Daoy (cell line): ENCODE data around the gene SOS2. TPM values are rescaled to one million over a fixed set of nuclear protein-coding genes. Genes with fewer than 3 reads are reported as not detected.
A peak's percentile ranks its signal among the peaks of the same experiment; 100 is the strongest.
"Not testable (repeated sequence)": the region's sequence is repeated elsewhere in the genome, so short reads cannot be mapped to it uniquely, and the experiment has no call there.

Source experiments
- DNase-seq: peaks from one replicate; pipeline ENCODE4 v3.0.0-alpha.2; 2015; ENCODE audit warnings: low read depth
- total RNA-seq: library from RNA; depleted of rRNA; stranded (reverse); fragments of >200 nt; shearing (Covaris generic); gene quantifications from 2 replicates; pipeline ENCODE4 v1.2.3, GENCODE V29; 2014

The SOS2 gene
- total RNA-seq, 1 experiment from 2014 or later = 21.8 TPM

DNA sequence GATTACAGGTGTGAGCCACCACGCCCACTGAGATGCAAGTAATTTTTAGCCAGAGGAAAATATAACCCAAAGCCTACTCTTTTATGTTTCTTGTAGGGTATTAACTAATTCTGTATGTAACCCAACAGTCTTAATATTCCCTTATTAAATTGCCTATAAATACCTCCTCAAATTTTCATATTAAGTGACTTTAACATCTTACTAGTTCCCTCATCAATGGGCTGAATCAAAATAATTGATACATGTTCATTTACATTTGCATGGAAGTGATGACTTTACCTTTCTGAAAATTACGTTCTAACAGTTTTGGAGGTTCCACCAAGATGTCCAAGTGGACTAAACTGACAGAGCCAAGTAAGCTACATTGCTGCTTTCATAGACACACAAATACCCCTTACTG lies 3.1 kb downstream of the SOS2 start:
- DNase-seq = no peak

- no peak for DNase-seq
Measured at GRCh38 chr14:50225974-50226297, 5.4 kb downstream of the SOS2 start.

DNA sequence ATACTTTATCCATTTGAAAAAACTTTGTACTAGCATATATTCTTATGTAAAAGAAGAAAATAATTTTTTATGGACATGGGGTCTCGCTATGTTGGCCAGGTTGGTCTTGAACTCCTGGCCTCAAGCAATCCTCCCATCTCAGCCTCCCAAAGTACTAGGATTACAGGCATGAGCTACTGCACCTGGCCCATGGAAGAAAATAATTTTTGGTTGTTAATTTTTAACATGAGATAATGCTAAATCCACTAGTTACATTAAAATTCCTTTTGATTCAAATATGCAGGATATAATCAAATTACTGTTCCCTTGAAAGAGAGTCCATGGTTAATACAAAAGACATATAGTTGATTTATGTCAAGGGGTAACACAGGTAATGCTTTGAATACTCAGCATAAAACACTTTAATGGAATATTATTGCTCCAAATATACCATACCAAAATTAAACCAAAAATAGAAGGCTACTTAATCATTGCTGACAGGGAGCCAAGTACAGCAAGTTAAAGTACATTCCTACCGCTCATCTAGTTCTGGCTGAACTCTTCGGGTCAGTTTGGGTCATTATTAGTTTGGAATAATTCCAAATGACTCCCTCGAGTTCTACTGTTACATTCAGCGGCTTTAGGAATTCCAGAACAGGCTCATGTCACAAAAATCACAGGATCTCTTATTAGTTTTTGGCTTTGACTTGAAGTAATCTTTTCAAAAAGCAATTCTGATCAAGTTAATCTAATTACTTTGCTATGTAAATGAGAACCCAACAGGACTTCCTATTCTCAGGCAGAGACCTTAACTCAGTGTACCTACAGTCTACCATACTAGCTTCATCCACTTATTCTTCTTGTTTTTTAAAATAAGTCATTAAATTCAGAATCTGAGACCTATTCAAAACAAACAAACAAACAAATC lies 6.1 kb downstream of the SOS2 start:
- DNase-seq = peak; percentile 44

GRCh38 chr14:50222055-50222613 lies 9.2 kb downstream of the SOS2 start:
- DNase-seq = no peak

DNA sequence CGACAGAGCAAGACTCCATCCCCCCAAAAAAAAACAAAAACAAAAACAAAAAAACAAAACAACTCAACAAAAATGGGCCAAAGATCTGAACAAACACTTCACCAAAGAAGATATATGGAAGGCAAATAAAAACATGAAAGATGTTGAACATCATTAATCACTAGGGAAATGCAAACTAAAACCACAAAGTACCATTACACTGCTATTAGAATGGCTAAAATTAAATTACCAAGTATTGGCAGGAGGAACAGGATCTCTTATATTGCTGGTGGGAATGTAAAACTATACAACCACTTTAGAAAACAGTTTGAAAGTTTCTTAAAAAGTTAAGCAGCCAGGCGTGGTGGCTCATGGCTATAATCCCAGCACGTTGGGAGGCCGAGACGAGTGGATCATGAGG lies 12.9 kb downstream of the SOS2 start:
- no peak for DNase-seq

DNA sequence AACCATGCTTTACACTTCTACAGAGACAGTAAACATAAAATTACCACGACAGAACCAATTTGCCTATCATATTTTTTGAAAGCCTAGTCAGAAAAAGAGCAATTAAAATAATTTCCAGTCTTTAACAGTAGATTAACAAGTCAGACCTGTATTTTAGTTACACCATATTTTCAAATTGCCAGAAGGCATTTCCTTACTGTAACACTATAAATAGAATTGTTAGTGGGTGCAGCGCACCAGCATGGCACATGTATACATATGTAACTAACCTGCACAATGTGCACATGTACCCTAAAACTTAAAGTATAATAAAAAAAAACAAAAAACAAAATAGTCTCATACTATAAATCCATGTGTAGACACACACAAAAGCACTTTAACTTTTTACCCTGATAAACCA lies 16.0 kb downstream of the SOS2 start:
- DNase-seq = no peak

GRCh38 chr14:50213795-50214194 lies 17.6 kb downstream of the SOS2 start:
- no peak for DNase-seq

DNA sequence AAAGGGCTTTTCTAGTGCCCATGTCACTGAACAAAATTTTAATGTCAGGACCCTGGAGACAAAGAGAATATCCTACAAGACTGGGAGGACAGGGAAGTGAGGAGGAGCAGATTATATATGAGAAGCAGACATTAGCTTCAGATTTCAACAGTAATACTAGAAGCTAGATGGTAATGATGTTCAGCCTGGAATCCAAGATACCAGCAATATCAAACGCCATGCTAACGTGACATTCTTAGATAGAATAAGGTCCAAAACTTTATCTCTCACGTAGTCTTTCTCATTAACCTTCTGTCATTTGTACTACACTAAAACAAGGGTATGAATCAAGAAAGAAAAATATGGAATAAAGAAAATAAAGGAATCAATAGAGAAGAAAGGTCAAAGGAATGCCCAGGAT lies 18.7 kb downstream of the SOS2 start:
- DNase-seq = no peak

- DNase-seq = no peak
Measured at GRCh38 chr14:50210074-50210473, 21.3 kb downstream of the SOS2 start.

DNA sequence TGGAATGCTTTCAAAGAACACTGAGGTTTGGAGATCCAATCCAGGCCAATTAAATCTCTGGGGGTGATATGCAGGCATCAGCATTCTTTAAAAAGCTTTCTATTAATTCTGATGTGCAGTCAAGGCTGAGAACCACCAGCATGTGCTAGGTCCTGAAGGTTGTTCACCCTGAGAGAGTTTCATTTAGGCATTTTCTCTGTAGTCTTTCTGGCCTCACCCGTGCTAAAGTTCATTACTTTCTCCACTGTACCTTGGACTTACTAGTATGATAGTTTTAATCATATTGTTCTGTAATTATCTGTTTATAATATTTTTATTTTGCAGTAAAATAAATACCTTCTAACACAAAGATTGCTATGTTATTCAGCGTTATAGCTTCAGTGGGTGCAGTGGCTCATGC lies 32.9 kb downstream of the SOS2 start:
- no peak for DNase-seq

GRCh38 chr14:50191499-50191898 lies 39.9 kb downstream of the SOS2 start:
- no peak for DNase-seq

DNA sequence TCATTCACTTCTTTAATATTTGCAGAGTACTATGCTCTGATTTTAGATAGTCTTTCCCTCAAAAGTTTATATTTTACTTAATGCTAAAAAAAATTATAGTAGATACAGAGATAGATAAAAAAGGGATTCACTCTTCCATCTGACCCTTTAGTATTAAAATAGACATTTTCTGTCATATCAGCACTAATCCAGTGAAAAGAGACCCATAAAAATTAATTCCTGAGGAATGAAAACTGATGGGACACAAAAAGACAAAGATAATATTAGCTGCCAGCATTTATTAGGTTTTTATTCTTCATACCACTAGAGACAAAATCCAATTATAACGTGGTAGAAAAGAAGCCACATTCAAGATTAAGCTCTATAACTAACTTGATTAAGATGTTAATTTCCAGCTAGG lies 45.3 kb downstream of the SOS2 start:
- DNase-seq = no peak

DNA sequence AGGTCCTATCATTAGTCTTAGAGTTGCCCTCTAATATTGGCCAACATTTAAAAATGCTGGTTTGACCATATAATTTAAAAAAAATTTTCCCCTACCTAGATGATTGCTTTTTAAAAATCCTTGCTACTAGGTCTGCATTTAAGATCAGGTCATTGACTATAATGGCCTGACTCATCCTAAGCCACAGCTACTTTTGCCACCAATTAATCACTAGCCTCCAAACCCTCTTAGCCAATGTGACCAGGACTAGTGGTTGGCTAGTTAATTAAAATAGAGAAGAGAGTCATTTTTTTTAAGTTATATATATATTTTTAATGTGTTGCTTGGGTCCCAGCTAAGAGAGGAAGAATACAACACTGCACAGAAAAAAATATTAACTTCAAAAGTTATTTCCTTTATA lies 57.5 kb downstream of the SOS2 start:
- no peak for DNase-seq

GRCh38 chr14:50171895-50172294 lies 59.5 kb downstream of the SOS2 start:
- no peak for DNase-seq

GRCh38 chr14:50167381-50167780 lies 64.0 kb downstream of the SOS2 start:
- DNase-seq = not testable (repeated sequence)

GRCh38 chr14:50156111-50156510 lies 75.3 kb downstream of the SOS2 start:
- no peak for DNase-seq

- no peak for DNase-seq
Measured at GRCh38 chr14:50148799-50149198, 82.6 kb downstream of the SOS2 start.

DNA sequence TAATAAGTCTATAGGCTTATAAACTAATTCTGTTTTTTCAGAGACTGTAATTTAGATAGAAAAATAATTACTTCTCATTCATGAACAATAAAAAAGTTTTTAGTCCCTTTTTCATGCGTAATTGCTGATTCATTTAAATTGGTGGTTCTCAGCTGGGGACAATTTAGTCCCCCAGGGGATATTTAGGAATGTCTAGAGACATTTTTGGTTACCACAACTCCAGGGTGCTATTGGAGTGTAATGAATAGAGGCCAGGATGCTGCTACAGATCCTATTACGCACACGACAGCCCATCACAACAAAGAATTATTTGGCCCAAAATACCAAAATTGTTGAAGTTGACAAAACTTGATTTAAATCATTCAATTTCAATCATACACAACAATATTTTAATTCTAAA lies 92.2 kb downstream of the SOS2 start:
- peak; percentile 50 for DNase-seq

GRCh38 chr14:50127802-50128201 lies 103.6 kb downstream of the SOS2 start:
- DNase-seq = no peak

DNA sequence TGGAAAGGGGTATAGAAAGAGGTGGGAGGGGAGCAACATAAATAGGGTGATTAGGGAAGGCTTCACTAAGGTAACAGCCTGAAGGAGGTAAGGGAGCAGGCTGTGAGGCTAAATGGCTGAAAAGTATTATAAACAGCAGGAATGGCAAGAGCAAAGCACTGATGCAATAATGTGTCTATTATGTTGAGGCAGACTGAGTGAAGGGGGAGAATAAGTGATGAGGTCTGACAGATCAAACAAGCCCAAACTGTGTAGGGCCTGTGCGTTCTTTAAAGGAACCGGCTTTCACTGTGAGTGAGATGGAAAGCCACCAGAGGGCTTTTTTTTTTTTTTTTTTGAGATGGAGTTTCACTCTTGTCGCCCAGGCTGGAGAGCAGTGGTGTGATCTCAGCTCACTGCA lies 108.3 kb downstream of the SOS2 start:
- DNase-seq = no peak

DNA sequence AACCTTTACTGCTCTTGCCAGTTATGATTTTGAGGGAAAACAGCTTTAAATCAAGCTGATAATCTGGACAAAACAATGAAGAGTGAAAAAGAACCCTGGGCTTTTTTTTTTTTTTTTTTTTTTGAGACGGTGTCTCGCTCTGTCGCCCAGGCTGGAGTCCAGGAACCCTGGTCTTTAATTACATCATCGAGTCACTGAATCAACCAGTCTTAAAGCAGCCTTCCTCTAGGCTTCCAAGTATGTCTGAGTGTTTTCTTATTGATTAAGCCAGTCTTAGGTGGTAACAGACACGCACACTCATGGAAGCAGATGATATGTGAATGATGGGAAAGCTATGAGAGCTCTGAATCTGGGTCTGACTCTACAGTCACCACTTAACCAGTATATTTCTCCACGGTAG lies 109.1 kb downstream of the SOS2 start:
- DNase-seq = no peak

DNA sequence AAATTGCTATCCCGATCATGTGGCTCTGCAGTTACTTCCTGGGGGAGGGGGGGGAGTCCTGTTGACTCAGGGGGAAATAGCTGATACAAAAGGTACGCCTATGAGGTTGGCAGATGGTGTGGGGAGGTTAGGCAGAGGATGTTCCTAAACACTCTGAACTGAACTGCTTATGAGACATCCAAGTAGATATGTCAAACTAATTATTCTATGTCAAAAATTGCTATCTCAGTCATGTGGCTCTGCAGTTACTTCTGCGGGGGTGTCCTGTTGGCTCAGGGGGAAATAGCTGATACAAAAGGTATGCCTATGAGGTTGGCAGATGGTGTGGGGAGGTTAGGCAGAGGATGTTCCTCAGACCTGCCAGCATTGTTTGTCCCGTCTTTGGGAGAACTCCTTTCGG lies 109.9 kb downstream of the SOS2 start:
- no peak for DNase-seq

- no peak for DNase-seq
Measured at GRCh38 chr14:50117456-50117855, 113.9 kb downstream of the SOS2 start.

- DNase-seq = no peak
Measured at GRCh38 chr14:50116966-50117365, 114.4 kb downstream of the SOS2 start.
